Measurements from ENCODE around the gene DUSP19. TPM values are rescaled to one million over a fixed set of nuclear protein-coding genes. Genes with fewer than 3 reads are reported as not detected.

The DUSP19 gene
- total and polyA plus RNA-seq, 2 donors from 2014 or later = 1.8 to 4.4 TPM

DNA sequence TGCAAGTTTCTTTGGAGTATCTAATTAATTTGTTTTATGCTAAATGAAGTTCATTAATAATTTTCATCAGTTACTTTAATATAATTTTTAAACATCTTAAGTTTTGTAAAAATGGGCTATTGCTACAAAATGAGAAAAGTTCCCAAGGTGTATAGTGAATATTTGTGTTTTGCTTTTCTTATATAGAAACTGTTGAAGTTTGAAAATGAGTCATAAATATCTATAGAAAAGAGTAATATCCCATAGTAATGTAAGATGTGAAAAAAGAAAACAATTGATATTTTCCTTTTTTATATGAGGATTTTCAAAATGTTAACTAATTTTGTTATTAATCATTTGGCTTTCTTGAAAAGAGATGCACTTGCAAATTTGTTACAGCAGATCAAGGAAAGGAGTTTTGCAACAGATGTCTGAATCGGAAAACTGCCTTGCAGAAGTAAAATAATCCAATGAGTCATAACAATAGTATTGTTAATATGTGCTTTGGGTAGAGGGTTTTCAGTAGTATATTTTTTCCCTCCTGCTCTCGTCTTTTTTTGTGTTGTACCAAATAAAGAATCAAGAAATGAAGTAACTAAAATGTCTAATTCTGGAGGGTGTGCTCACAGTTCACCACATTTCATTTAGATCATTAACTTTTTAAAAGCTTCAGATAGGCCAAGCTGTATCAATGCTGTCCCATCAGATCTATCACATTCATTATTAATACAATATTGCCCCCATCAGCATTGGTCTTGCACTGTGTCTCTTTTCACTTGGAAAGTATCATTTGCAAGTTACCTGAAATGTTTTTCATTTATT, 15.5 kb downstream of the DUSP19 start:
- H3K4me1 ChIP-seq (ENCODE audit: control insufficient read depth in 2 of 3, insufficient read depth in 2 of 3, low read depth in 1 of 3, low read length in 3 of 3) = no peaks in the 10 kb centered on the region
- TF ChIP-seq CTCF (IDR thresholded peaks at IDR 0.05; ENCODE audit: borderline replicate concordance, extremely low read depth, insufficient read depth) = no peak
- FAIRE-seq = no peak

DNA sequence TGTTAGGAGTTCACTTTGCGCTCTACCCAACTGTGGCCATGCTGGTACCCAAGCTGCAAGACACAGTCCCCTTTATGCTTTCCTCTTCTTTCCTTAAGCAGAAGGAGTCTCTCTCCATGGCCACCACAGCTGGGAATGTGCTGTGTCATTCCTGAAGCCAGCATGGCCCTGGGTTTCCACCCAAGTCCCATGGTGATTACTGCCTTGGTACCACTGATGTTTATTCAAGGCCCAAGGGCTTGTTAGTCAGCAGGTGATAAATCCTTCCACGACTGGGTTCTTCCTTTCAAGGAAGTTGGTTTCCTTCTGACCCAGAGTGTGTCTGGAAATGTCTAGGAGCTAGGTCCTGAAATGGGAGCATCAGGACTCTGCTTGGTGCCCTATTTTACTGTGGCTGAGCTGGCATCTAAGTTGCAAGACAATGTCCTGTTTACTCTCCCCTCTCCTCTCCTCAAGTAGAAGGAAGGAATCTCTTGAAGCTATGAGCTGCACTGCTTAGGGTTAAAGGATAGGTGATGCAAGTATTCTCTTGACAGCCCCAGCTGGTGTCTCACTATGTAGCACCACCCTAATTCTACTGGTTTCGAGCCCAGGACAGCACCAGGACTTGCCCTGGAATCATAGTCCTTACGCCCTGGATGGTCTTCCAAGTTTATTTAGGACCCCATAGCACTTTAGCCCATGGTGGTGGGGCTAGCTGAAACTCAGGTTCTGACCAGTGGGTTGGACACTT, 27.0 kb downstream of the DUSP19 start:
- intact Hi-C loops (cut with DNase I) = no loop called here
- FAIRE-seq = no peak
- no peak overlapping the region for H3K27ac ChIP-seq (ENCODE audit: low read depth in 2 of 2, low read length in 2 of 2)
- H3K4me1 ChIP-seq (ENCODE audit: control insufficient read depth in 2 of 3, insufficient read depth in 2 of 3, low read depth in 1 of 3, low read length in 3 of 3) = no peaks in the 10 kb centered on the region
- H3K9me3 ChIP-seq (ENCODE audit: control insufficient read depth in 2 of 3, insufficient read depth in 1 of 3, low read length in 3 of 3) = no peaks in the 10 kb centered on the region
- no peaks in the 10 kb centered on the region for H3K27me3 ChIP-seq (ENCODE audit: control insufficient read depth, insufficient read depth, low read length)
- TF ChIP-seq CTCF (IDR thresholded peaks at IDR 0.05; ENCODE audit: borderline replicate concordance, extremely low read depth, insufficient read depth) = no peak
- no peaks in the 10 kb centered on the region for H3K36me3 ChIP-seq (ENCODE audit: control insufficient read depth in 2 of 3, insufficient read depth in 3 of 3, low read length in 3 of 3)
- no peak for DNase-seq
- H3K9ac ChIP-seq (ENCODE audit: low read length in 3 of 3) = no peak overlapping the region
- H3K4me3 ChIP-seq (ENCODE audit: low read length in 3 of 3) = no peak overlapping the region

More for the DNA sequence above, 15.5 kb downstream of the DUSP19 start:
- intact Hi-C loops (cut with DNase I) = no loop called here
- Histone ChIP-seq H3K36me3 (ENCODE audit: control insufficient read depth in 2 of 3, insufficient read depth in 3 of 3, low read length in 3 of 3) (no peaks in the 10 kb centered on the region), H3K27me3 (ENCODE audit: control insufficient read depth, insufficient read depth, low read length) (no peaks in the 10 kb centered on the region), H3K9me3 (ENCODE audit: control insufficient read depth in 2 of 3, insufficient read depth in 1 of 3, low read length in 3 of 3) (no peaks in the 10 kb centered on the region), H3K4me3 (ENCODE audit: low read length in 3 of 3) (no peak overlapping the region), H3K9ac (ENCODE audit: low read length in 3 of 3) (no peak overlapping the region), H3K27ac (ENCODE audit: low read depth in 2 of 2, low read length in 2 of 2) (no peak overlapping the region)
- DNase-seq = no peak

DNA sequence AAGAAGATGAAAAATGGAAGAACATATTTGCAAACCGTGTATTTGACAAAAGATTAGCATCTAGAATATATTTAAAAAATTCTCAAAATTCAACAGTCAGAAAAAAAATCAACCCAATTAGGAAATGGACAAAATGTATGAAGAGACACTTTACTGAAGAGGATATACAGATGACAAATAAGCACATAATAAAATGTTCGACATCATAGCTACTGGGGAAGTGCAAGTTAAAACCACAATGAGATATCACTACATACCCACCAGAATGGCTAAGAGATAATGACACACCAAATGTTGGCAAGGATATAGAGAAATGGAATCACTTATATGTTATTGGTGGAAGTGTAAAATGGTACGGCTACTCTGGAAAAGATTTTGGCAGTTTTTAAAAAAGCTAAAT, 34.0 kb downstream of the DUSP19 start:
- Histone ChIP-seq H3K9me3 (ENCODE audit: control insufficient read depth in 2 of 3, insufficient read depth in 1 of 3, low read length in 3 of 3) (no peaks in the 10 kb centered on the region), H3K36me3 (ENCODE audit: control insufficient read depth in 2 of 3, insufficient read depth in 3 of 3, low read length in 3 of 3) (no peaks in the 10 kb centered on the region), H3K4me3 (ENCODE audit: low read length in 3 of 3) (no peak overlapping the region), H3K4me1 (ENCODE audit: control insufficient read depth in 2 of 3, insufficient read depth in 2 of 3, low read depth in 1 of 3, low read length in 3 of 3) (no peaks in the 10 kb centered on the region), H3K27ac (ENCODE audit: low read depth in 2 of 2, low read length in 2 of 2) (no peak overlapping the region), H3K9ac (ENCODE audit: low read length in 3 of 3) (no peak overlapping the region), H3K27me3 (ENCODE audit: control insufficient read depth, insufficient read depth, low read length) (no peaks in the 10 kb centered on the region)
- DNase-seq (no peak), FAIRE-seq (no peak)
- intact Hi-C loops (cut with DNase I) = no loop called here
- no peak for TF ChIP-seq CTCF (IDR thresholded peaks at IDR 0.05; ENCODE audit: borderline replicate concordance, extremely low read depth, insufficient read depth)

All from kidney (tissue), 14 donors.